Osteoblast (primary cell): ENCODE data around the gene FAM120A. TPM values are rescaled to one million over a fixed set of nuclear protein-coding genes. Genes with fewer than 3 reads are reported as not detected.
A peak's percentile ranks its signal among the peaks of the same experiment; 100 is the strongest.

Source experiments
- DNase-seq: peaks from one replicate; pipeline ENCODE4 v3.0.0; 2011; ENCODE audit warnings: low spot score, mixed read lengths; ENCODE audit not compliant: insufficient read length; ENCODE audit errors: missing footprints
- H2AFZ ChIP-seq: 2 replicates; pipeline ENCODE4 v1.6.0; 2011; ENCODE audit warnings: mild to moderate bottlenecking, low read length
- H3K27ac ChIP-seq: 2 replicates; pipeline ENCODE4 v1.5.1; 2011; ENCODE audit warnings: mild to moderate bottlenecking, low read depth, low read length, moderate library complexity
- H3K27me3 ChIP-seq: 2 replicates; pipeline ENCODE4 v1.6.0; 2012; ENCODE audit warnings: mild to moderate bottlenecking, control low read depth, inconsistent platforms, low read length, moderate library complexity; ENCODE audit not compliant: insufficient read depth
- H3K36me3 ChIP-seq: 2 replicates; pipeline ENCODE4 v1.5.1; 2011; ENCODE audit warnings: mild to moderate bottlenecking, low read length, control low read depth, moderate library complexity; ENCODE audit not compliant: insufficient read depth
- H3K4me1 ChIP-seq: 2 replicates; pipeline ENCODE4 v1.5.1; 2011; ENCODE audit warnings: mild to moderate bottlenecking, low read length, control low read depth, moderate library complexity; ENCODE audit not compliant: insufficient read depth
- H3K4me2 ChIP-seq: 2 replicates; pipeline ENCODE4 v1.6.0; 2011; ENCODE audit warnings: mild to moderate bottlenecking, low read length; ENCODE audit not compliant: insufficient read depth
- H3K4me3 ChIP-seq: fragments of 200-600 bp; sonication (generic); 3 replicates; pipeline ENCODE4 v1.5.1; 2012; ENCODE audit warnings: mild to moderate bottlenecking, low read length, inconsistent platforms; ENCODE audit not compliant: insufficient read depth
- H3K79me2 ChIP-seq: 2 replicates; pipeline ENCODE4 v1.6.0; 2012; ENCODE audit warnings: mild to moderate bottlenecking, low read length, control low read depth, inconsistent platforms; ENCODE audit not compliant: insufficient read depth
- H3K9me3 ChIP-seq: 2 replicates; pipeline ENCODE4 v1.5.1; 2011; ENCODE audit warnings: low read depth, low read length, control low read depth
- H4K20me1 ChIP-seq: 2 replicates; pipeline ENCODE4 v1.6.0; 2012; ENCODE audit warnings: mild to moderate bottlenecking, low read length, control low read depth; ENCODE audit not compliant: insufficient read depth
- CTCF ChIP-seq: IDR thresholded peaks from 2 replicates; pipeline ENCODE4 v1.5.1; 2011; ENCODE audit warnings: mild to moderate bottlenecking, low read depth, low read length, moderate library complexity; ENCODE audit errors: extremely low read depth
- total RNA-seq: library from RNA; depleted of rRNA; stranded (reverse); fragments of >200 nt; gene quantifications from 2 replicates; pipeline ENCODE4 v1.2.3, GENCODE V29; 2012

FAM120A gene
- total RNA-seq, 1 donor = 136 TPM

- H3K27me3 ChIP-seq = no peaks in the 10 kb centered on the region
- H3K27ac ChIP-seq = peak within 1 kb of the TSS; percentile 66
- H3K4me1 ChIP-seq = peaks cover 16% of the 10 kb centered on the region
- H3K9me3 ChIP-seq = no peaks in the 10 kb centered on the region
- TF ChIP-seq CTCF = no peak
- DNase-seq = peak; percentile 96
- peak within 1 kb of the TSS; percentile 75 for H2AFZ ChIP-seq
- H4K20me1 ChIP-seq = peaks cover 27% of the 10 kb centered on the region
- H3K79me2 ChIP-seq = peaks cover 55% of the 10 kb centered on the region
- H3K4me2 ChIP-seq = peak within 1 kb of the TSS; percentile 94
- no peaks in the 10 kb centered on the region for H3K36me3 ChIP-seq
- H3K4me3 ChIP-seq = peak within 1 kb of the TSS; percentile 79
These were observed 125.0 kb downstream of the FAM120A start, which contains the start of gene PHF2 for GRCh38 chr9:93576258-93577077. Gene PHF2, plus strand, starts transcription at chr9:93576584. Its CDS starts 190 bp downstream, at chr9:93576774.

GRCh38 chr9:93577078-93577974 lies 125.8 kb downstream of the FAM120A start:
- H3K9me3 ChIP-seq = no peaks in the 10 kb centered on the region
- peaks cover 16% of the 10 kb centered on the region for H3K4me1 ChIP-seq
- H3K36me3 ChIP-seq = no peaks in the 10 kb centered on the region
- peak overlapping the region; percentile 77 for H3K4me3 ChIP-seq
- H3K27me3 ChIP-seq = no peaks in the 10 kb centered on the region
- H4K20me1 ChIP-seq = peaks cover 34% of the 10 kb centered on the region
- TF ChIP-seq CTCF = no peak
- H3K27ac ChIP-seq = no peak overlapping the region
- H3K79me2 ChIP-seq = peaks cover 64% of the 10 kb centered on the region
- H3K4me2 ChIP-seq = peak overlapping the region; percentile 94
- peak overlapping the region; percentile 56 for H2AFZ ChIP-seq
- peak; percentile 88 for DNase-seq

- no peak overlapping the region for H2AFZ ChIP-seq
- TF ChIP-seq CTCF = no peak
- H3K79me2 ChIP-seq = peaks cover 72% of the 10 kb centered on the region
These were observed 126.6 kb downstream of the FAM120A start for GRCh38 chr9:93577975-93578682.

More at GRCh38 chr9:93577975-93578682, 126.6 kb downstream of the FAM120A start:
- H4K20me1 ChIP-seq = peaks cover 39% of the 10 kb centered on the region
- H3K9me3 ChIP-seq = no peaks in the 10 kb centered on the region
- no peak overlapping the region for H3K27ac ChIP-seq
- H3K27me3 ChIP-seq = no peaks in the 10 kb centered on the region
- H3K36me3 ChIP-seq = no peaks in the 10 kb centered on the region
- peak; percentile 92 for DNase-seq
- H3K4me2 ChIP-seq = peak overlapping the region; percentile 94
- peak overlapping the region; percentile 77 for H3K4me3 ChIP-seq
- H3K4me1 ChIP-seq = peaks cover 16% of the 10 kb centered on the region
